Stimulated activated naive CD8-positive, alpha-beta T cell treated with anti-CD3 and anti-CD28 coated beads, Interleukin-15, Interleukin-2, amounts not matched to agents 100 ng/mL and 50 ng/mL, for 24 hours (primary cell): ENCODE data around the gene ZNF688.

ENCODE experiments used
- H3K27ac Mint-ChIP-seq: one replicate; pipeline ENCODE4 v1.8.0; 2021; ENCODE audit warnings: mild to moderate bottlenecking, mixed read lengths
- H3K27me3 Mint-ChIP-seq: one replicate; pipeline ENCODE4 v1.8.0; 2021; ENCODE audit warnings: mixed read lengths
- H3K36me3 Mint-ChIP-seq: one replicate; pipeline ENCODE4 v1.8.0; 2021; ENCODE audit warnings: low read depth, mixed read lengths
- H3K4me1 Mint-ChIP-seq: one replicate; pipeline ENCODE4 v1.8.0; 2021; ENCODE audit warnings: low read depth, mixed read lengths
- H3K4me3 Mint-ChIP-seq: one replicate; pipeline ENCODE4 v1.8.0; 2021; ENCODE audit warnings: mild to moderate bottlenecking, mixed read lengths
- H3K9me3 Mint-ChIP-seq: one replicate; pipeline ENCODE4 v1.8.0; 2021; ENCODE audit warnings: mixed read lengths

Gene ZNF688

DNA sequence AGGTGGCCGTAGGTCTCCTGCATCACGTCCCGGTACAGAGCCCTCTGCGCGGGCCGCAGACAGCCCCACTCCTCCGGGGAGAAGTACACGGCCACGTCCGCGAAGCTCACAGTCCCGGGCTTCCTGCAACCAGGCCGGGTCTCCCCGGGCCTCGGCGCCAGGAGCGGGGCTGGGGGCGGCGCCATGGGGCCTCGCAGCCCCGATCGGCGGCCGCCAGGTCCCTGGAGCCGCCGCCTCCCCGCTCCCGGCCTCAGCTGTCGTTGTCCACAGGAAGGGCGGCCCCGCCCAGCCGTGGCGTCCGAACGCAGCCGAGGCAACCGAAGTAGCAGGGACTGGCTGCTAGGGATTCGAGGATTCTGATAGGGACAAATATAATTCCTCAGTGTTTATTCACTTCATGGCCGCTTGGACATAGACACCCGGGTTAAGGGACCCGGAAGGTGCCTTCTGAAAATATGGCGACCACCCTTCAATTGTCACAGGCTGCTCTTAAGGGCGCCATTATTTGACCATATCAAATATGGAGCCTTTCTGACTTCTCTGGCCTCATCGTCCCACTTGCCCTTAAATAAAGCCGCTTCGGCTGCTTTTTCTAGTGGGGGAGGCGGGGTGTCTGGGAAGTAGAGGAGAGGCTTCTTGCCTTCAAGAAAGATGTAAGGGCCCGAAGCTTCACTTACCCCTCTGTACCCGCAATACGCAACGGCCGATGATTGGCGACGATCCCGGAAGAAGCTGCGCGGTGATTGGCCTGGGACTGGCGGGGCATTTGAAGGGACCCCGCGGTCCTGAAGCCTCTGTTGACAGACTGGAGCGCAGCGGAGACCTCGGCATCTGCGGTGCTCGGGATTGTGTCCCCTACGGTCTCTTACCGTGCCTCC lies at the start of gene ZNF688:
Gene ZNF688, minus strand, starts transcription at position 270 of the 878 bp plus-strand sequence. Its CDS starts 85 bp downstream, at position 185.
- Mint-ChIP-seq H3K36me3 (no peaks in the 10 kb centered on the region), H3K9me3 (no peaks in the 10 kb centered on the region), H3K27ac (peak within 1 kb of the TSS; percentile 91), H3K4me1 (peaks cover 69% of the 10 kb centered on the region), H3K4me3 (peak within 1 kb of the TSS; percentile 99), H3K27me3 (no peaks in the 10 kb centered on the region)

GRCh38 chr16:30620169-30620568 lies 48.7 kb upstream of the ZNF688 start:
- no peaks in the 10 kb centered on the region for H3K36me3 Mint-ChIP-seq
- no peaks in the 10 kb centered on the region for H3K4me1 Mint-ChIP-seq

GRCh38 chr16:30619638-30620037 lies 48.1 kb upstream of the ZNF688 start:
- Mint-ChIP-seq H3K9me3 (no peaks in the 10 kb centered on the region), H3K27me3 (no peaks in the 10 kb centered on the region), H3K4me1 (no peaks in the 10 kb centered on the region), H3K4me3 (no peak overlapping the region), H3K36me3 (no peaks in the 10 kb centered on the region), H3K27ac (no peak overlapping the region)

More at GRCh38 chr16:30620169-30620568, 48.7 kb upstream of the ZNF688 start:
- Mint-ChIP-seq H3K4me3 (no peak overlapping the region), H3K27ac (no peak overlapping the region), H3K27me3 (no peaks in the 10 kb centered on the region), H3K9me3 (no peaks in the 10 kb centered on the region)

DNA sequence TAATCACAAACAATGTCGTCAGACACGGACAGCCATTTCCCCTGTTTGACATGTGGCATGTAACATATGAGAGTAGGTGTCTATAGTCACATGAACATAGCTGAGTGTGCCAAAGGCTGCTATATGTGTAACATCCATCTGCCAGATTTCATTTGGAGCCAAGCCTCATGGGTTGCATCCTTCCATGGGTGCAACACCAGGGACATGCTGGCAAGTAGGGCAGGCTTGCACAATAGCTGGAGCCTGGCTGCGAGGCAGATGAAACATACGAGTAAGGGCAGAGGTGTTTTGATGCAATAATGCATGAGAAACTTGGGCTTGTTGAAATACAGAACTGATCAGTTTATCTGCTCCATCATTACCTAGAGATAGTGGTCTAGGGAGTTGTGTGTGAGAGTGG lies 47.7 kb upstream of the ZNF688 start:
- Mint-ChIP-seq H3K27ac (no peak overlapping the region), H3K36me3 (no peaks in the 10 kb centered on the region), H3K4me1 (no peaks in the 10 kb centered on the region), H3K4me3 (no peak overlapping the region), H3K9me3 (no peaks in the 10 kb centered on the region), H3K27me3 (no peaks in the 10 kb centered on the region)

DNA sequence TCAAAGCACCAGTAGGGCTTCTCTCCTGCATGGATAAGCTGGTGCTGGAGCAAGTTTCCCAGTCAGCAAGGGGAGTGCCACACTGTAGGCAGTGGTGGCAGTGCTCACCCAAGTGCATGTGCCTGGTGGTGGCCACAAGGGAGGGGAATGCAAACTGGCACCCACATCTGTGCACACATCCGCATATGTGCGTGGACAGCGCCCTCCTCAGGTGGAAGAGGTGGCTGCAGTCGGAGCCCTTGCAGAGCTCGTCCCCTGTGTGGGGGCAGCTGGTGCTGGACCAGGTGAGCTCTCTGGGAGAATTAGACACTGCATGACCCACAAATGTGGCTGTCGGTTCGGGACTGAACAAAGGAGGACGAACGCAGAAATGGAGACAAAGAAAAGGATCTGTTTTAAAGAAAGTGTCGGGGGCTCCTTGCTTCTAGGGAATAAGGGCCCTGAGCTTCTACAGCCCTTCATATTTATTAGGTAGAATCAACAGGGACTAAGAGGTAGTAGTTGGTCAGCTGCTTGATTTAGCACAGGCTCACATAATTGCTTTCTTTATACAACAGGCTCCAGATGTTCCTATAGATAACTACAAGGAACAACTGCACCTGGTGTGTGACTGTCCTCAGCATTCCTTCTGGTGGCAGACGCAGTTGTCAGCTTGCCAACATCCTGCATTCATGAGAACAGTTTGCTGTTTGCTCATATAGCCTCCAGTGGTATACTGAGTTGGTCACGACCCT lies 44.0 kb upstream of the ZNF688 start:
- Mint-ChIP-seq H3K27ac (no peak overlapping the region), H3K4me1 (peaks cover 2% of the 10 kb centered on the region), H3K4me3 (no peak overlapping the region), H3K27me3 (no peaks in the 10 kb centered on the region), H3K9me3 (no peaks in the 10 kb centered on the region), H3K36me3 (no peaks in the 10 kb centered on the region)

- H3K9me3 Mint-ChIP-seq, result no peaks in the 10 kb centered on the region
- H3K4me3 Mint-ChIP-seq, result peak within 1 kb of the TSS; percentile 84
- H3K27ac Mint-ChIP-seq, result peak within 1 kb of the TSS; percentile 96
- H3K4me1 Mint-ChIP-seq, result peaks cover 20% of the 10 kb centered on the region
- H3K36me3 Mint-ChIP-seq, result peaks cover 22% of the 10 kb centered on the region
- H3K27me3 Mint-ChIP-seq, result no peaks in the 10 kb centered on the region
These were observed 38.7 kb upstream of the ZNF688 start, which contains the start of gene ZNF689 for GRCh38 chr16:30609926-30610839. Gene ZNF689, minus strand, starts transcription at chr16:30610389. Its CDS starts 348 bp downstream, at chr16:30610041.

- no peaks in the 10 kb centered on the region for H3K9me3 Mint-ChIP-seq
- no peaks in the 10 kb centered on the region for H3K27me3 Mint-ChIP-seq
- peak overlapping the region; percentile 84 for H3K4me3 Mint-ChIP-seq
- H3K4me1 Mint-ChIP-seq, result peaks cover 20% of the 10 kb centered on the region
- peak overlapping the region; percentile 96 for H3K27ac Mint-ChIP-seq
- peaks cover 29% of the 10 kb centered on the region for H3K36me3 Mint-ChIP-seq
These were observed 37.8 kb upstream of the ZNF688 start for GRCh38 chr16:30609002-30609925.

- Mint-ChIP-seq H3K9me3 (no peaks in the 10 kb centered on the region), H3K4me3 (no peak overlapping the region), H3K36me3 (peaks cover 39% of the 10 kb centered on the region), H3K4me1 (peaks cover 20% of the 10 kb centered on the region), H3K27ac (no peak overlapping the region), H3K27me3 (no peaks in the 10 kb centered on the region)
These were observed 34.5 kb upstream of the ZNF688 start for GRCh38 chr16:30606004-30606403.

DNA sequence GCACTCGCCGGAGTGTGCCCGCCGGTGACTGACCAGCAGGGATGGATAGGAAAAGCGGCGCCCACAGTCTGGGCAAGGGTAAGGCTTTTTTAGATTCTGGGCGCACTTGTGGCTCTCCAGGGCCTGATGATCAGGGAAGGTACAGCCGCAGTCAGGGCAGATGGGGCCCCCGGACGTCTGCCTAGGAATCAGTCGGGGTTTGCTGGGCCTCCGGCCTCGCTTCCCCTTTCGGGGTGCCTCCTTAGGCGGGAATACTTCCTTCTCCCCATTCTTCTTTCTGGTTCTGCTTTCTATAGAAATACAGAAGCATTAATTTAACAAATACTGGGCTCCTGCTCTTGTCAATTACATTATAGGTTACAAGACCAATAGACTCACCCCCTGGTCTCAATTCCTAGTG lies 33.6 kb upstream of the ZNF688 start:
- Mint-ChIP-seq H3K4me3 (no peak overlapping the region), H3K27me3 (no peaks in the 10 kb centered on the region), H3K4me1 (peaks cover 15% of the 10 kb centered on the region), H3K36me3 (peaks cover 39% of the 10 kb centered on the region), H3K27ac (no peak overlapping the region), H3K9me3 (no peaks in the 10 kb centered on the region)

GRCh38 chr16:30604316-30604947 lies 32.9 kb upstream of the ZNF688 start:
- Mint-ChIP-seq H3K27ac (no peak overlapping the region), H3K36me3 (peaks cover 39% of the 10 kb centered on the region), H3K9me3 (no peaks in the 10 kb centered on the region), H3K27me3 (no peaks in the 10 kb centered on the region), H3K4me3 (no peak overlapping the region), H3K4me1 (peaks cover 15% of the 10 kb centered on the region)

GRCh38 chr16:30603945-30604315 lies 32.4 kb upstream of the ZNF688 start:
- Mint-ChIP-seq H3K36me3 (peaks cover 39% of the 10 kb centered on the region), H3K4me1 (peaks cover 11% of the 10 kb centered on the region), H3K27ac (peak overlapping the region; percentile 0)

DNA sequence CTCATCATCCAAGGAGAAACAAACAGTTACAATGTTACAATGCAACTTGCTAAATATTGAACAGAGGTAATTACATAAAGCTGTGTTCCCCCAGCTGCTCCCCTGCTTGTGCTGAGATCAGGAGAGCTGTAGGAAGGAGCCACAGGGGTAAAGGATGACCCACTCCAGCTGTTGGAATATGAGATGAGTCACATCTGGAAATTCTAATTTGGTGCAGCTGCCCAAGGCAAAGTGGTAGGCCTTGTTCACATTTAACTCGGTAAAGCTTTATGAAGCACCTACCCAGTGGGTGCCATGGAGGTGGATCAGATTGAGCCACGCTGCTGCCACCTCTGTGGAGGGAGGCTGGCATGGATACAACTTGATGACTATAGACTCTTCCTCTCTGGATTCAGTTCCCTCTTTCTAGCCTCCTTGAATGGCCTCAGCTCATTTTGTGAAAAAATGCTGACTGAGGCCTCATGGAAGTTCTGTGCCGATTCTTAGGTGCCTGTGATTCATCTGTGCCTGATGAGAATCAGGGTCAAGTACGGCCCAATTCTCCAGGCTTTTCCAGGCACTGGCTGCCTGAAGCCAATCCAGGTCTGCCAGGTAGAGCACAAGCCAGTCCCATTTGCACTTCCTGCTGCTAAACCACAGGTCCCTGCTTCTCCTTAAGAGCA lies 31.2 kb upstream of the ZNF688 start:
- Mint-ChIP-seq H3K27me3 (no peaks in the 10 kb centered on the region), H3K9me3 (no peaks in the 10 kb centered on the region), H3K4me1 (peaks cover 7% of the 10 kb centered on the region), H3K36me3 (peaks cover 35% of the 10 kb centered on the region), H3K27ac (peak overlapping the region; percentile 48), H3K4me3 (no peak overlapping the region)

More at GRCh38 chr16:30603945-30604315, 32.4 kb upstream of the ZNF688 start:
- Mint-ChIP-seq H3K27me3 (no peaks in the 10 kb centered on the region), H3K9me3 (no peaks in the 10 kb centered on the region), H3K4me3 (no peak overlapping the region)

DNA sequence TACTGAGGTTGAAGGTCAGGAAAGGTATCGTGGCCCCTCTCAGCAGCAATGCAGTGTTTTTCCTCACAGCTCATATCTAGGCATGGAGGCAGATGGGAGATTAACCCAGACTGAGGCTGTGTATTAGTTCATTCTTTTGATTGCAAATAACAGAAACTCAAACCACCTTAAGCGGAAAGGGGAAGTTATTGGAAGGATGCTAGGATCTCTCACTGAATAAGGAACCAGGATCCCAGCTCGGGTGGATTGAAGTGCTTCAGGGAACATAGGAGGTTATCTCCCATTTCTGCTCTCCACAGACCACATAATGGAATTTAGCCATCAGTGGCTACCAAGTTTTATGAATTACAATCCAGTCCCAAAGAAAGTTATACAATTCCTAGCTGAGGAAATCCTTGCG lies 30.5 kb upstream of the ZNF688 start:
- H3K4me3 Mint-ChIP-seq, result no peak overlapping the region
- peaks cover 31% of the 10 kb centered on the region for H3K36me3 Mint-ChIP-seq
- H3K27ac Mint-ChIP-seq, result no peak overlapping the region
- no peaks in the 10 kb centered on the region for H3K27me3 Mint-ChIP-seq
- H3K4me1 Mint-ChIP-seq, result peaks cover 4% of the 10 kb centered on the region
- no peaks in the 10 kb centered on the region for H3K9me3 Mint-ChIP-seq
